H1 (cell line): ENCODE measurements around the gene MBTPS1. TPM values are rescaled to one million over a fixed set of nuclear protein-coding genes. Genes with fewer than 3 reads are reported as not detected.

Experiments used
- CTCF ChIA-PET: fragments of 300-600 bp; sonication (Branson Sonifier 250); formaldehyde crosslinking; loops from one replicate; lab custom pipeline; 2021; ENCODE audit not compliant: partially characterized antibody; lab: Charles Lee
- POLR2A ChIA-PET: fragments of 300-600 bp; sonication (Branson Sonifier 250); formaldehyde crosslinking; loops from one replicate; lab custom pipeline; 2021; ENCODE audit warnings: inconsistent platforms; ENCODE audit not compliant: partially characterized antibody; lab: Charles Lee
- DNase-seq, 2 experiments: peaks; one replicate each; pipeline versions ENCODE4 v3.0.0 to v3.0.0-alpha.2; 2010 to 2022; ENCODE audit warnings: low spot score in 2 of 2, low read depth in 1 of 2, mixed read lengths in 1 of 2
- FAIRE-seq: peaks from 2 replicates; lab custom pipeline; 2011; peaks lifted over from hg19 to GRCh38; lab: Jason Lieb, UNC
- H2AFZ ChIP-seq: 2 replicates; pipeline ENCODE4 v1.8.1; 2012; ENCODE audit warnings: low read length, inconsistent platforms
- H2AK5ac ChIP-seq: 2 replicates; pipeline ENCODE4 v1.6.1; 2013; ENCODE audit warnings: low read depth, low read length
- H2BK120ac ChIP-seq: replicated peaks from 2 replicates; pipeline ENCODE3; 2013; ENCODE audit warnings: low read depth, low read length, inconsistent platforms
- H2BK12ac ChIP-seq: 2 replicates; pipeline ENCODE4 v1.6.1; 2013; ENCODE audit warnings: low read depth, low read length
- H2BK15ac ChIP-seq: 2 replicates; pipeline ENCODE4 v1.6.1; 2013; ENCODE audit warnings: low read length
- H2BK20ac ChIP-seq: 2 replicates; pipeline ENCODE4 v1.6.1; 2013; ENCODE audit warnings: low read length
- H2BK5ac ChIP-seq: 2 replicates; pipeline ENCODE4 v1.6.1; 2013; ENCODE audit warnings: low read depth, low read length
- H3K14ac ChIP-seq: 2 replicates; pipeline ENCODE4 v1.6.1; 2013; ENCODE audit warnings: inconsistent platforms; ENCODE audit not compliant: insufficient read length
- H3K18ac ChIP-seq: 2 replicates; pipeline ENCODE4 v1.6.1; 2013; ENCODE audit warnings: low read length; ENCODE audit errors: extremely low read depth
- H3K23ac ChIP-seq: 2 replicates; pipeline ENCODE4 v1.6.1; 2013; ENCODE audit warnings: inconsistent platforms; ENCODE audit not compliant: insufficient read length
- H3K23me2 ChIP-seq: 2 replicates; pipeline ENCODE4 v1.6.1; 2013; ENCODE audit warnings: low read depth, low read length
- H3K27ac ChIP-seq: 2 replicates; pipeline ENCODE4 v1.6.1; 2011; ENCODE audit warnings: low read depth, low read length, inconsistent platforms
- H3K27me3 ChIP-seq, 4 experiments: replicated peaks in 1 of 4; 1 replicate in 1 of 4; 2 replicates in 3 of 4; pipeline versions ENCODE4 v1.6.1 to v1.8.1; 2011 to 2013; ENCODE audit warnings: low read length in 3 of 4, mild to moderate bottlenecking in 3 of 4, inconsistent platforms in 2 of 4, mixed read lengths in 2 of 4, moderate library complexity in 1 of 4; ENCODE audit not compliant: control insufficient read depth in 3 of 4, insufficient read depth in 3 of 4; ENCODE audit errors: extremely low read depth in 1 of 4
- H3K36me3 ChIP-seq, 4 experiments: 2 replicates each; pipeline versions ENCODE4 v1.6.1 to v1.8.1; 2011 to 2013; ENCODE audit warnings: mild to moderate bottlenecking in 4 of 4, low read length in 3 of 4, moderate library complexity in 2 of 4, control low read depth in 1 of 4, inconsistent platforms in 1 of 4; ENCODE audit not compliant: insufficient read depth in 4 of 4, control insufficient read depth in 2 of 4
- H3K4ac ChIP-seq: replicated peaks from 2 replicates; pipeline ENCODE3; 2013; ENCODE audit warnings: low read length, low read depth, mixed read lengths, inconsistent platforms; ENCODE audit not compliant: insufficient read length
- H3K4me1 ChIP-seq, 4 experiments: replicated peaks in 1 of 4; 1 replicate in 1 of 4; 2 replicates in 3 of 4; pipeline versions ENCODE4 v1.6.1 to v1.8.1; 2011 to 2013; ENCODE audit warnings: low read length in 3 of 4, inconsistent platforms in 2 of 4, mixed read lengths in 1 of 4; ENCODE audit not compliant: insufficient read depth in 4 of 4, control insufficient read depth in 3 of 4
- H3K4me2 ChIP-seq, 2 experiments: 2 replicates each; pipeline versions ENCODE4 v1.6.1 to v1.8.1; 2011 to 2013; ENCODE audit warnings: low read depth in 2 of 2, low read length in 2 of 2, control low read depth in 1 of 2, inconsistent platforms in 1 of 2, mild to moderate bottlenecking in 1 of 2; ENCODE audit not compliant: insufficient read depth in 1 of 2
- H3K4me3 ChIP-seq, 4 experiments: fragments of 200-600, 300-600 bp in 1 of 4; sonication (generic), shearing (Covaris generic), sonication (Bioruptor Twin) in 1 of 4; 2 replicates each; pipeline versions ENCODE4 v1.5.1 to v1.8.1; 2011 to 2016; ENCODE audit warnings: low read length in 4 of 4, low read depth in 3 of 4, control low read depth in 2 of 4, inconsistent platforms in 2 of 4, mild to moderate bottlenecking in 2 of 4, mixed read lengths in 1 of 4, moderate library complexity in 1 of 4; ENCODE audit not compliant: insufficient read depth in 2 of 4; ENCODE audit errors: extremely low read depth in 1 of 4
- H3K56ac ChIP-seq: replicated peaks from 2 replicates; pipeline ENCODE3; 2013; ENCODE audit warnings: low read depth, mild to moderate bottlenecking, mixed read lengths, low read length, inconsistent platforms; ENCODE audit not compliant: insufficient read length
- H3K79me1 ChIP-seq: 2 replicates; pipeline ENCODE4 v1.6.1; 2013; ENCODE audit warnings: low read depth, low read length, control low read depth
- H3K79me2 ChIP-seq, 2 experiments: 2 replicates each; pipeline versions ENCODE4 v1.6.1 to v1.8.1; 2012 to 2013; ENCODE audit warnings: low read length in 2 of 2, mild to moderate bottlenecking in 2 of 2, inconsistent platforms in 1 of 2; ENCODE audit not compliant: insufficient read depth in 2 of 2, control insufficient read depth in 1 of 2
- H3K9ac ChIP-seq, 4 experiments: replicated peaks in 1 of 4; 1 replicate in 1 of 4; 2 replicates in 3 of 4; pipeline versions ENCODE4 v1.6.1 to v1.8.1; 2011 to 2013; ENCODE audit warnings: low read depth in 3 of 4, low read length in 3 of 4, control low read depth in 2 of 4, mild to moderate bottlenecking in 2 of 4, moderate library complexity in 2 of 4, inconsistent platforms in 1 of 4; ENCODE audit errors: extremely low read depth in 1 of 4
- H3K9me3 ChIP-seq, 2 experiments: 2 replicates each; pipeline versions ENCODE4 v1.6.1 to v1.8.1; 2012 to 2013; ENCODE audit warnings: mild to moderate bottlenecking in 2 of 2, moderate library complexity in 2 of 2, control low read depth in 1 of 2, inconsistent platforms in 1 of 2, low read depth in 1 of 2, low read length in 1 of 2, mixed read lengths in 1 of 2; ENCODE audit not compliant: insufficient read depth in 2 of 2
- H4K20me1 ChIP-seq, 2 experiments: replicated peaks in 1 of 2; 2 replicates each; pipeline versions ENCODE3 to v1.8.1; 2011 to 2013; ENCODE audit warnings: inconsistent platforms in 2 of 2, low read length in 2 of 2, mild to moderate bottlenecking in 1 of 2; ENCODE audit not compliant: insufficient read depth in 2 of 2, control insufficient read depth in 1 of 2
- H4K5ac ChIP-seq: 2 replicates; pipeline ENCODE4 v1.6.1; 2013; ENCODE audit warnings: low read length, low read depth, mixed read lengths, inconsistent platforms; ENCODE audit not compliant: insufficient read length
- H4K8ac ChIP-seq: 2 replicates; pipeline ENCODE4 v1.8.0; 2013; ENCODE audit warnings: mild to moderate bottlenecking, moderate library complexity, low read length, inconsistent platforms; ENCODE audit not compliant: insufficient read depth; ENCODE audit errors: extremely low read depth
- H4K91ac ChIP-seq: replicated peaks from 2 replicates; pipeline ENCODE3; 2013; ENCODE audit warnings: low read length, mixed read lengths, inconsistent platforms; ENCODE audit not compliant: insufficient read length
- ATF2 ChIP-seq: IDR thresholded peaks from 2 replicates; pipeline ENCODE4 v1.6.1; 2012; ENCODE audit warnings: low read length, inconsistent platforms
- CBX8 ChIP-seq: fragments of 300-800, 300-1000 bp; sonication (generic); IDR thresholded peaks from 2 replicates; pipeline ENCODE4 v1.7.1; 2016; ENCODE audit warnings: low read depth, low read length, borderline replicate concordance
- SIRT6 ChIP-seq: IDR thresholded peaks from one replicate; pipeline ENCODE4 v1.7.1; 2012; ENCODE audit warnings: low read length, inconsistent platforms
- WGBS, 2 experiments: shearing (Covaris generic) in 1 of 2; methylation state at CpG; one replicate each; pipeline versions ENCODE4 v1.1.6 to v1.1.7; 2013 to 2015; ENCODE audit warnings: low lambda C conversion rate in 2 of 2, mixed read lengths in 2 of 2, inconsistent platforms in 1 of 2, low coverage in 1 of 2, missing lambda C conversion rate in 1 of 2; ENCODE audit not compliant: insufficient replicate concordance in 2 of 2, insufficient coverage in 1 of 2, insufficient read length in 1 of 2; ENCODE audit errors: extremely low coverage in 1 of 2, missing lambda C conversion rate in 1 of 2; 5-methylcytosine and 5-hydroxymethylcytosine counted together
- polyA plus RNA-seq, 7 experiments: library from polyadenylated mRNA; depleted of rRNA in 3 of 7; stranded (reverse) in 5 of 7; unstranded in 2 of 7; fragments of >200 nt in 5 of 7; fragments of 200-250 nt in 2 of 7; gene quantifications; 1 replicate in 5 of 7; 2 replicates in 1 of 7; 4 replicates in 1 of 7; pipeline versions ENCODE4 v1.2.1 to v1.2.3, GENCODE V29; 2011 to 2013; ENCODE audit warnings: missing spikeins in 2 of 7, mixed read lengths in 2 of 7
- total RNA-seq: library from RNA; stranded (reverse); fragmentation: NEBNext Ultra II Directional; extraction: Animal tissue kit (Norgen Biotek cat#: 25700); gene quantifications from 2 replicates; pipeline ENCODE4 v1.2.1, GENCODE V29; 2021

MBTPS1 gene
- total and polyA plus RNA-seq, 2 of the 8 experiments (the other 6 are each of a cell fraction or from before 2014, with no cell fraction given): 30.6 to 53.3 TPM

- Histone ChIP-seq H3K56ac (no peak overlapping the region), H2BK120ac (no peak overlapping the region), H2AFZ (no peak overlapping the region), H2BK5ac (no peak overlapping the region), H4K8ac (no peak overlapping the region), H3K23ac (no peak overlapping the region), H3K4me3 (no peak overlapping the region), H3K4me2 (no peak overlapping the region), H3K18ac (no peak overlapping the region), H3K27ac (no peak overlapping the region), H2BK15ac (no peak overlapping the region), H3K36me3 (no peaks in the 10 kb centered on the region), H3K9ac (no peak overlapping the region), H3K9me3 (peaks cover 5 to 6% of the 10 kb centered on the region in 2 experiments; a peak in 1 of 4 replicates), H3K23me2 (no peaks in the 10 kb centered on the region; the same call in 1 of the 2 replicates), H4K91ac (no peak overlapping the region), H3K4me1 (peaks cover 0 to 8% (median 0%) of the 10 kb centered on the region in 4 experiments; a peak in 2 of 7 replicates), H3K79me1 (no peaks in the 10 kb centered on the region), H4K5ac (no peak overlapping the region), H2BK20ac (no peak overlapping the region), H3K27me3 (0 out of 7 replicates have a peak, but pooled peaks cover 0 to 2% (median 0%) of the 10 kb centered on the region in 4 experiments), H2AK5ac (no peak overlapping the region), H3K4ac (no peak overlapping the region), H2BK12ac (no peak overlapping the region), H3K14ac (no peak overlapping the region), H4K20me1 (no peaks in the 10 kb centered on the region), H3K79me2 (no peaks in the 10 kb centered on the region)
- POLR2A ChIA-PET: no interaction called here
- no peak for DNase-seq
- CTCF ChIA-PET: interaction anchor here (0.9 to 2.0 kb wide), 4 partner anchors 9 to 77 kb away, joined by 3 to 8 read pairs (median 6); partner anchors contain the start of gene SLC38A8
- WGBS, 2 experiments: 93% methylated on average over 25 of the region's 25 CpGs; no CpG with 5 or more reads in 1 of the 2 experiments
- no peak for FAIRE-seq
- no peak for TF ChIP-seq ATF2
- no peak for TF ChIP-seq SIRT6
- no peak for TF ChIP-seq CBX8
Observed at GRCh38 chr16:84033251-84034195, 83.2 kb downstream of the MBTPS1 start.
